Measurements from ENCODE around the gene PAN2. TPM values are rescaled to one million over a fixed set of nuclear protein-coding genes. Genes with fewer than 3 reads are reported as not detected.

PAN2 gene
- total RNA-seq, 4 donors from 2014 or later = 27.2 to 141 (median 39.7) TPM

DNA sequence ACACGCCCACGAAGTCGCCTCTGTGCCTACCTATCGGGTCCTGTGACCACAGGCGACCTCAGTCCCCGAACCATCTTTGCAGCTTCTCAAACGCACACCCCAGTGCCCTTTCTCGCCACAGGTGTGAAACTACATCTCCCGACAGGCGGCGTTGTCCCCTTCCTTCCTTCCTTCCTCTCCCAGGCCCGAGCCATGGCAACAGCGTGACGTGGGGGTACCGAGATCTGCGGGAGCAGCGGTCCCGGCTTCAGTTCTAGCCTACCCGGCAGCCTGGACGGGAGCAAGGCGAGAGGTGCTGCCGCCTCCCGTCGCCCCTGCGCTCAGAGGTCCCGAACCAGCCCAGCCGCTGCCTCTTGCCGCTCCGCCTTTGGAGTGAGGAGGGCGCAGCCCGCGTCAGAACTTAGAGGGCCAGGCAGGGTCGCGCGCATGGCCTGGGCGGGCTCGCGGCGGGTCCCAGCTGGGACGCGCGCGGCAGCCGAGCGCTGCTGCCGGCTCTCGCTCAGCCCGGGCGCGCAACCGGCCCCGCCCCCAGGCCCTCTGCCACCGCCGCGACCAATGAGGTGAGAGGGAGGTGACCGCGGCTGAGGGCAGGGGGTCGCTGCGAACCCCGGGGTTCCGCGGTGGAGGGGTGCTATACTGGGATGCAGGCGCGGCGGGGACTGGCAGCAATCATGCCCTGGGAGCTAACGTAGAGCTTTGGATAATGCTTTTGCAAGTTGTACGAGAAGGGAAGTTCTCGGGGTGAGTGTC lies 66.9 kb downstream of the PAN2 start, which contains the start of gene COQ10A:
Gene COQ10A, plus strand, starts transcription at position 250 of the 750 bp plus-strand sequence. Its CDS starts 177 bp downstream, at position 427.
- under 1% methylated on average over 41 of the region's 68 CpGs for WGBS
- Histone ChIP-seq H3K4me1 (peaks cover 16% of the 10 kb centered on the region), H3K4me3 (peak within 1 kb of the TSS; percentile 63), H3K27me3 (no peaks in the 10 kb centered on the region), H3K9me3 (no peaks in the 10 kb centered on the region), H3K36me3 (peaks cover 16% of the 10 kb centered on the region), H3K27ac (peak within 1 kb of the TSS; percentile 88)
- TF ChIP-seq POLR2AphosphoS5 (IDR thresholded peaks at IDR 0.05) (peak in 2 of 3 donors; percentile 7 to 27), EP300 (IDR thresholded peaks at IDR 0.05) (no peak), POLR2A (IDR thresholded peaks at IDR 0.05) (peak in 1 of 2 donors; percentile 65)
- TF ChIP-seq, protein P1, sequence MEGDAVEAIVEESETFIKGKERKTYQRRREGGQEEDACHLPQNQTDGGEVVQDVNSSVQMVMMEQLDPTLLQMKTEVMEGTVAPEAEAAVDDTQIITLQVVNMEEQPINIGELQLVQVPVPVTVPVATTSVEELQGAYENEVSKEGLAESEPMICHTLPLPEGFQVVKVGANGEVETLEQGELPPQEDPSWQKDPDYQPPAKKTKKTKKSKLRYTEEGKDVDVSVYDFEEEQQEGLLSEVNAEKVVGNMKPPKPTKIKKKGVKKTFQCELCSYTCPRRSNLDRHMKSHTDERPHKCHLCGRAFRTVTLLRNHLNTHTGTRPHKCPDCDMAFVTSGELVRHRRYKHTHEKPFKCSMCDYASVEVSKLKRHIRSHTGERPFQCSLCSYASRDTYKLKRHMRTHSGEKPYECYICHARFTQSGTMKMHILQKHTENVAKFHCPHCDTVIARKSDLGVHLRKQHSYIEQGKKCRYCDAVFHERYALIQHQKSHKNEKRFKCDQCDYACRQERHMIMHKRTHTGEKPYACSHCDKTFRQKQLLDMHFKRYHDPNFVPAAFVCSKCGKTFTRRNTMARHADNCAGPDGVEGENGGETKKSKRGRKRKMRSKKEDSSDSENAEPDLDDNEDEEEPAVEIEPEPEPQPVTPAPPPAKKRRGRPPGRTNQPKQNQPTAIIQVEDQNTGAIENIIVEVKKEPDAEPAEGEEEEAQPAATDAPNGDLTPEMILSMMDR (IDR thresholded peaks at IDR 0.05) = peak; percentile 34 to 63
- DNase-seq (ENCODE audit: low spot score in 2 of 2) = peak; percentile 94

Other genes starting within 250 kb of the PAN2 start
- 100 to 1,000 TPM; 103 to 153 (median 117) TPM for gene PA2G4, start 229.4 kb downstream of the PAN2 start, total RNA-seq
- 1,000 to 10,000 TPM; 2,523 to 6,346 (median 5,689) TPM for gene RPL41, start 217.4 kb downstream of the PAN2 start, total RNA-seq
- gene ZC3H10, start 215.7 kb downstream of the PAN2 start, total RNA-seq = 1 to 10 TPM; 2.1 to 5.6 (median 3.4) TPM
- gene ESYT1, start 205.7 kb downstream of the PAN2 start, total RNA-seq = 100 to 1,000 TPM in 2 of 4 donors, 10 to 100 TPM in 2; 73.1 to 128 (median 103) TPM
- 10 to 100 TPM; 28.3 to 37.4 (median 28.5) TPM for gene MYL6B, start 181.4 kb downstream of the PAN2 start, total RNA-seq
- gene MYL6, start 175.6 kb downstream of the PAN2 start, total RNA-seq = 1,000 to 10,000 TPM in 1 of 4 donors, 100 to 1,000 TPM in 3; 773 to 1,142 (median 915) TPM
- 100 to 1,000 TPM in 2 of 4 donors, 10 to 100 TPM in 2; 53.6 to 137 (median 85.9) TPM for gene SMARCC2, start 144.5 kb downstream of the PAN2 start, total RNA-seq
- 10 to 100 TPM; 28.4 to 60.6 (median 35.8) TPM for gene RNF41, start 112.1 kb downstream of the PAN2 start, total RNA-seq
- gene NABP2, start 109.7 kb downstream of the PAN2 start, total RNA-seq = 10 to 100 TPM; 13.3 to 23.7 (median 20.1) TPM
- 1 to 10 TPM in 2 of 4 donors, not detected in 2; 1.3 to 2.4 TPM for gene SLC39A5, start 103.9 kb downstream of the PAN2 start, total RNA-seq
- 10 to 100 TPM; 20.3 to 33.6 (median 24.6) TPM for gene ANKRD52, start 75.6 kb downstream of the PAN2 start, total RNA-seq
- gene COQ10A, start 67.1 kb downstream of the PAN2 start, total RNA-seq = 10 to 100 TPM in 1 of 4 donors, 1 to 10 TPM in 3; 3.4 to 17.0 (median 7.6) TPM
- 100 to 1,000 TPM; 176 to 218 (median 179) TPM for gene CS, start 33.7 kb downstream of the PAN2 start, total RNA-seq
- 10 to 100 TPM; 36.4 to 51.4 (median 42.4) TPM for gene CNPY2, start 18.0 kb downstream of the PAN2 start, total RNA-seq
- not detected for gene IL23A, start 4.9 kb upstream of the PAN2 start, total RNA-seq
- gene STAT2, start 26.1 kb upstream of the PAN2 start, total RNA-seq = 100 to 1,000 TPM in 3 of 4 donors, 10 to 100 TPM in 1; 93.8 to 182 (median 111) TPM
- gene APOF, start 28.9 kb upstream of the PAN2 start, total RNA-seq = not detected
- 1 to 10 TPM; 5.4 to 7.1 (median 6.2) TPM for gene TIMELESS, start 115.4 kb upstream of the PAN2 start, total RNA-seq
- gene MIP, start 120.7 kb upstream of the PAN2 start, total RNA-seq = not detected
- 1 to 10 TPM; 2.8 to 4.8 (median 2.9) TPM for gene SPRYD4, start 134.6 kb upstream of the PAN2 start, total RNA-seq
- gene GLS2, start 154.2 kb upstream of the PAN2 start, total RNA-seq = 10 to 100 TPM in 2 of 4 donors, 1 to 10 TPM in 2; 7.9 to 23.9 (median 10.5) TPM
- gene RBMS2, start 187.8 kb upstream of the PAN2 start, total RNA-seq = 10 to 100 TPM; 14.5 to 88.0 (median 29.1) TPM